GM12878 (cell line): ENCODE data around the gene C11orf52. TPM values are rescaled to one million over a fixed set of nuclear protein-coding genes. Genes with fewer than 3 reads are reported as not detected.

Source experiments
- ATAC-seq: fragments of 200-7000 bp; cut with Tn5 transposase; 3 replicates; pipeline ENCODE4 v1.9.1; 2020; ENCODE audit warnings: mild to moderate bottlenecking, moderate library complexity
- BruUV-seq: library from RNA; stranded (reverse); fragments of 400-500 nt; replicated peaks from 2 replicates; lab custom pipeline; 2021; lab: Mats Ljungman, UMichigan
- CTCF ChIA-PET: fragments of 300-600 bp; sonication (Branson Sonifier 250); formaldehyde crosslinking; extraction: SDS; loops from one replicate; lab custom pipeline; 2021; ENCODE audit warnings: inconsistent platforms; lab: Yijun Ruan, JAX
- POLR2A ChIA-PET: fragments of 350-600 bp; formaldehyde crosslinking; extraction: SDS; loops from one replicate; lab custom pipeline; 2021; ENCODE audit warnings: inconsistent platforms; lab: Charles Lee
- RAD21 ChIA-PET: fragments of 300-600 bp; sonication (Branson Sonifier 250); formaldehyde crosslinking; loops from one replicate; lab custom pipeline; 2023; ENCODE audit warnings: antibody characterized with exemption; ENCODE audit not compliant: unreplicated experiment; lab: Charles Lee
- SMC1A ChIA-PET: fragments of 300-600 bp; sonication (Branson Sonifier 250); formaldehyde crosslinking; loops from one replicate; lab custom pipeline; 2023; ENCODE audit not compliant: unreplicated experiment, uncharacterized antibody; lab: Charles Lee
- DNase-seq: peaks from one replicate; pipeline ENCODE4 v3.0.0-alpha.2; 2011; ENCODE audit warnings: low read depth, low spot score
- FAIRE-seq: peaks from 3 replicates; lab custom pipeline; 2011; peaks lifted over from hg19 to GRCh38; lab: Jason Lieb, UNC
- H2AFZ ChIP-seq: 2 replicates; pipeline ENCODE4 v1.6.0; 2011; ENCODE audit warnings: low read depth, low read length, control low read depth; ENCODE audit not compliant: control insufficient read depth
- H3K27ac ChIP-seq: 2 replicates; pipeline ENCODE4 v1.5.1; 2011; ENCODE audit warnings: control low read depth; ENCODE audit not compliant: control insufficient read depth, insufficient read depth
- H3K27me3 ChIP-seq, 2 experiments: replicated peaks in 1 of 2; 2 replicates each; pipeline versions ENCODE4 v1.6.0 to v1.6.1; 2011; ENCODE audit warnings: low read length in 1 of 2; ENCODE audit not compliant: control insufficient read depth in 2 of 2, insufficient read depth in 2 of 2
- H3K36me3 ChIP-seq, 2 experiments: 2 replicates each; pipeline ENCODE4 v1.5.1; 2011; ENCODE audit warnings: low read length in 1 of 2; ENCODE audit not compliant: control insufficient read depth in 2 of 2, insufficient read depth in 2 of 2
- H3K4me1 ChIP-seq: 2 replicates; pipeline ENCODE4 v1.6.1; 2011; ENCODE audit warnings: mild to moderate bottlenecking, low read length, moderate library complexity, mixed read lengths; ENCODE audit not compliant: control insufficient read depth, insufficient read depth
- H3K4me2 ChIP-seq: 2 replicates; pipeline ENCODE4 v1.6.0; 2011; ENCODE audit warnings: control low read depth; ENCODE audit not compliant: control insufficient read depth, insufficient read depth
- H3K4me3 ChIP-seq: fragments of 200-600 bp; sonication (generic); 2 replicates; pipeline ENCODE4 v1.5.1; 2016
- H3K79me2 ChIP-seq: 2 replicates; pipeline ENCODE4 v1.6.0; 2011; ENCODE audit warnings: low read length; ENCODE audit not compliant: control insufficient read depth, insufficient read depth
- H3K9ac ChIP-seq: 2 replicates; pipeline ENCODE4 v1.8.0; 2011; ENCODE audit warnings: low read length, control low read depth, mixed read lengths; ENCODE audit not compliant: control insufficient read depth, insufficient read depth
- H3K9me3 ChIP-seq: replicated peaks from 3 replicates; pipeline ENCODE4 v1.5.1; 2011; ENCODE audit warnings: mild to moderate bottlenecking, low read length; ENCODE audit not compliant: control insufficient read depth, insufficient read depth
- H4K20me1 ChIP-seq: 2 replicates; pipeline ENCODE4 v1.6.0; 2011; ENCODE audit not compliant: control insufficient read depth, insufficient read depth
- BHLHE40 ChIP-seq, 2 experiments: fragments of 450-650 bp in 1 of 2; IDR thresholded peaks; 2 replicates each; pipeline ENCODE4 v1.6.1; 2011 to 2017; ENCODE audit warnings: low read depth in 2 of 2, borderline replicate concordance in 1 of 2, improper control_type of control experiment in 1 of 2, low read length in 1 of 2, mild to moderate bottlenecking in 1 of 2
- CBX3 ChIP-seq: fragments of 200-600 bp; sonication (generic); IDR thresholded peaks from 2 replicates; pipeline ENCODE4 v1.6.1; 2016; ENCODE audit warnings: low read depth, borderline replicate concordance
- MYB ChIP-seq: fragments of 150-350 bp; IDR thresholded peaks from 2 replicates; pipeline ENCODE4 v1.6.1; 2014; ENCODE audit warnings: mild to moderate bottlenecking, low read depth, low read length, borderline replicate concordance
- NBN ChIP-seq: fragments of 450-650 bp; IDR thresholded peaks from 2 replicates; pipeline ENCODE4 v1.6.1; 2016
- NR2C2 ChIP-seq: IDR thresholded peaks from 2 replicates; pipeline ENCODE4 v1.6.1; 2011; ENCODE audit warnings: borderline replicate concordance, low read depth; ENCODE audit not compliant: control insufficient read depth, insufficient read length
- PAX8 ChIP-seq: fragments of 450-650 bp; IDR thresholded peaks from 2 replicates; pipeline ENCODE4 v1.6.1; 2017; ENCODE audit warnings: mild to moderate bottlenecking, moderate library complexity
- RBBP5 ChIP-seq: fragments of 200-600 bp; sonication (generic); conservative IDR thresholded peaks from 2 replicates; pipeline ENCODE4 v1.6.1; 2016
- SP1 ChIP-seq: IDR thresholded peaks from one replicate; pipeline ENCODE4 v1.6.1; 2011; ENCODE audit warnings: low read depth, low read length
- in situ Hi-C: fragments of 300-500 bp; cut with MboI; formaldehyde crosslinking; loops from 9 replicates; pipeline ENCODE4 v1.14.3; 2018; ENCODE audit warnings: mixed read lengths
- intact Hi-C: fragments of 100-400 bp; cut with micrococcal nuclease; formaldehyde crosslinking; loops from one replicate; pipeline ENCODE4 v1.14.2; 2022; ENCODE audit not compliant: unreplicated experiment
- polyA plus RNA-seq, 11 experiments: library from polyadenylated mRNA; depleted of rRNA in 4 of 11; unstranded in 6 of 11; stranded (reverse) in 5 of 11; fragments of >200 nt; fragmentation: Nextera tagmentation in 4 of 11; fragmentation: Illumina TruSeq in 1 of 11; extraction: Ambion mirVana in 4 of 11; extraction: Trizol in 1 of 11; gene quantifications; 1 replicate in 1 of 11; 2 replicates in 10 of 11; pipeline versions ENCODE4 v1.2.1 to v1.2.3, GENCODE V29; 2011 to 2016; ENCODE audit warnings: inconsistent platforms in 2 of 11, missing spikeins in 2 of 11, low read depth in 1 of 11
- total RNA-seq, 4 experiments: library from RNA; depleted of rRNA in 3 of 4; stranded (reverse); fragments of >200 nt in 3 of 4; fragmentation: Illumina TruSeq in 1 of 4; extraction: Trizol in 1 of 4; gene quantifications; 2 replicates each; pipeline versions ENCODE4 v1.2.1 to v1.2.3, GENCODE V29; 2013 to 2021
- TF ChIP-seq, protein P1 (sequence below): fragments of 150-350 bp; IDR thresholded peaks from 2 replicates; pipeline ENCODE4 v1.6.1; 2016; ENCODE audit warnings: low read depth, low read length
- TF ChIP-seq, protein P2 (sequence below): fragments of 450-650 bp; IDR thresholded peaks from 2 replicates; pipeline ENCODE4 v1.6.1; 2018; ENCODE audit warnings: borderline replicate concordance, mild to moderate bottlenecking; ENCODE audit not compliant: partially characterized antibody
- TF ChIP-seq, protein P3 (sequence below): IDR thresholded peaks from 2 replicates; pipeline ENCODE4 v1.6.1; 2011; ENCODE audit warnings: borderline replicate concordance, low read depth, mild to moderate bottlenecking, moderate library complexity, mixed read lengths, low read length; ENCODE audit not compliant: insufficient read depth; ENCODE audit errors: extremely low read length
- TF ChIP-seq, protein P4 (sequence below): fragments of 450-650 bp; IDR thresholded peaks from 2 replicates; pipeline ENCODE4 v1.6.1; 2017; ENCODE audit warnings: mild to moderate bottlenecking, moderate library complexity

The C11orf52 gene
- total and polyA plus RNA-seq, 10 of the 15 experiments (the other 5 are each of a cell fraction or from before 2014, with no cell fraction given), result not detected

DNA sequence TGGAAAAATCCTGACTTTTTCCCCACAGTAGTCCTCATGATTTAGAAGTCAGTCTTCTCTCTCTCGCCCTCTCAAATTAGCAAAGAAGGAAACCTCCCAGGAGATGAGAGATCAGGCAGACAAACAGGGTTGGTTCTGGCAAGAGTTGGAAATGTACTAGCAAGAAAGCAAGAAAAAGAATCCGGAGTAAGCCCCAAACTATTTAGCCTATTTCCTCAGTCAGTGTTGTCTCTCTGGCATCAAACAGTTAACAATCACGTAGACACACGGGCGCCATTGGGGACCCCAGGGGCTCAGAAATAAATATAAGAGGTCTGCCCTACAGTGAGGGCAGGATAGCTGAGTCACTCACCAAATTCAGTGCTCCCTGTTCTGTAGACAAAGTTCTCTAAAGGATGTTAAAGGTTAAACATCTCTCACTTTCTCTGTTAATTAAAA lies 4.7 kb downstream of the C11orf52 start (continued):
- TF ChIP-seq, protein P1, sequence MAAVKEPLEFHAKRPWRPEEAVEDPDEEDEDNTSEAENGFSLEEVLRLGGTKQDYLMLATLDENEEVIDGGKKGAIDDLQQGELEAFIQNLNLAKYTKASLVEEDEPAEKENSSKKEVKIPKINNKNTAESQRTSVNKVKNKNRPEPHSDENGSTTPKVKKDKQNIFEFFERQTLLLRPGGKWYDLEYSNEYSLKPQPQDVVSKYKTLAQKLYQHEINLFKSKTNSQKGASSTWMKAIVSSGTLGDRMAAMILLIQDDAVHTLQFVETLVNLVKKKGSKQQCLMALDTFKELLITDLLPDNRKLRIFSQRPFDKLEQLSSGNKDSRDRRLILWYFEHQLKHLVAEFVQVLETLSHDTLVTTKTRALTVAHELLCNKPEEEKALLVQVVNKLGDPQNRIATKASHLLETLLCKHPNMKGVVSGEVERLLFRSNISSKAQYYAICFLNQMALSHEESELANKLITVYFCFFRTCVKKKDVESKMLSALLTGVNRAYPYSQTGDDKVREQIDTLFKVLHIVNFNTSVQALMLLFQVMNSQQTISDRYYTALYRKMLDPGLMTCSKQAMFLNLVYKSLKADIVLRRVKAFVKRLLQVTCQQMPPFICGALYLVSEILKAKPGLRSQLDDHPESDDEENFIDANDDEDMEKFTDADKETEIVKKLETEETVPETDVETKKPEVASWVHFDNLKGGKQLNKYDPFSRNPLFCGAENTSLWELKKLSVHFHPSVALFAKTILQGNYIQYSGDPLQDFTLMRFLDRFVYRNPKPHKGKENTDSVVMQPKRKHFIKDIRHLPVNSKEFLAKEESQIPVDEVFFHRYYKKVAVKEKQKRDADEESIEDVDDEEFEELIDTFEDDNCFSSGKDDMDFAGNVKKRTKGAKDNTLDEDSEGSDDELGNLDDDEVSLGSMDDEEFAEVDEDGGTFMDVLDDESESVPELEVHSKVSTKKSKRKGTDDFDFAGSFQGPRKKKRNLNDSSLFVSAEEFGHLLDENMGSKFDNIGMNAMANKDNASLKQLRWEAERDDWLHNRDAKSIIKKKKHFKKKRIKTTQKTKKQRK, result no peak
- no peak for TF ChIP-seq CBX3
- TF ChIP-seq NR2C2, result no peak
- no peak for TF ChIP-seq BHLHE40 (IDR thresholded peaks at IDR 0.05; ENCODE audit: borderline replicate concordance in 1 of 2, low read depth in 2 of 2, low read length in 1 of 2)
- TF ChIP-seq PAX8, result no peak
- TF ChIP-seq RBBP5, result no peak
- TF ChIP-seq, all 136 proteins: peak for 0

DNA sequence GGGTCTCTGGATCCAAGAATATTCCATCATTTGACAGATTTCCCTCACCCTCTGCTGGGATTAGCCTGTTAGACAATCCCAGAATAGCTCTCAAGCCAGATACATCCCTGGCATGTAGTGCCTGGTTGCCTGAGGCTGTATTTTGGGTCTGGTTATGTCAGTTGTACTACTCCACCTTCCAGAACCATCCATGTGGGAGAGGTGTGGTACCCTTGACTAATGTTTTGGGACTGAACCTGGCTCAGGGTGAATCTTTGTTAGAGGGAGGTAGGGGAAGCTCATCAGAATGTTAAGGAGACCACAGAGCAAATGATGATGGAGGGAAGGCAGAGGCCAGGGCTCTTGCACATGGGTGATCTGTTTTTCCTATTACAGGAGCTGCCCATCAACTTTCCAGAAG lies 5.2 kb downstream of the C11orf52 start:
- CTCF ChIA-PET, result interaction anchor here (1.0 kb wide), 1 partner anchor 357 kb away, joined by 5 read pairs; no protein-coding TSS in a partner anchor
- in situ Hi-C loops (no loop called here), intact Hi-C loops (no loop called here)
- Histone ChIP-seq H3K27ac (no peak overlapping the region), H3K36me3 (no peaks in the 10 kb centered on the region), H3K27me3 (no peaks in the 10 kb centered on the region; a peak in 1 of 4 replicates), H3K4me2 (no peak overlapping the region), H3K4me3 (no peak overlapping the region), H3K9me3 (no peaks in the 10 kb centered on the region), H2AFZ (no peak overlapping the region), H3K9ac (no peak overlapping the region), H3K79me2 (no peaks in the 10 kb centered on the region), H3K4me1 (peaks cover 10% of the 10 kb centered on the region), H4K20me1 (no peaks in the 10 kb centered on the region)
- RAD21 ChIA-PET, result no interaction called here
- BruUV-seq, result no TSS peak
- SMC1A ChIA-PET, result interaction anchor here (0.8 kb wide), 1 partner anchor 58 kb away, joined by 3 read pairs; no protein-coding TSS in a partner anchor
- DNase-seq (no peak), FAIRE-seq (no peak), ATAC-seq (no peak)
- POLR2A ChIA-PET, result no interaction called here
- TF ChIP-seq MYB, result no peak
- TF ChIP-seq SP1, result no peak
- no peak for TF ChIP-seq NBN
- TF ChIP-seq, protein P2, sequence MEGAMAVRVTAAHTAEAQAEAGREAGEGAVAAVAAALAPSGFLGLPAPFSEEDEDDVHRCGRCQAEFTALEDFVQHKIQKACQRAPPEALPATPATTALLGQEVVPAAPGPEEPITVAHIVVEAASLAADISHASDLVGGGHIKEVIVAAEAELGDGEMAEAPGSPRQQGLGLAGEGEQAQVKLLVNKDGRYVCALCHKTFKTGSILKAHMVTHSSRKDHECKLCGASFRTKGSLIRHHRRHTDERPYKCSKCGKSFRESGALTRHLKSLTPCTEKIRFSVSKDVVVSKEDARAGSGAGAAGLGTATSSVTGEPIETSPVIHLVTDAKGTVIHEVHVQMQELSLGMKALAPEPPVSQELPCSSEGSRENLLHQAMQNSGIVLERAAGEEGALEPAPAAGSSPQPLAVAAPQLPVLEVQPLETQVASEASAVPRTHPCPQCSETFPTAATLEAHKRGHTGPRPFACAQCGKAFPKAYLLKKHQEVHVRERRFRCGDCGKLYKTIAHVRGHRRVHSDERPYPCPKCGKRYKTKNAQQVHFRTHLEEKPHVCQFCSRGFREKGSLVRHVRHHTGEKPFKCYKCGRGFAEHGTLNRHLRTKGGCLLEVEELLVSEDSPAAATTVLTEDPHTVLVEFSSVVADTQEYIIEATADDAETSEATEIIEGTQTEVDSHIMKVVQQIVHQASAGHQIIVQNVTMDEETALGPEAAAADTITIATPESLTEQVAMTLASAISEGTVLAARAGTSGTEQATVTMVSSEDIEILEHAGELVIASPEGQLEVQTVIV, result no peak
- TF ChIP-seq, protein P3, sequence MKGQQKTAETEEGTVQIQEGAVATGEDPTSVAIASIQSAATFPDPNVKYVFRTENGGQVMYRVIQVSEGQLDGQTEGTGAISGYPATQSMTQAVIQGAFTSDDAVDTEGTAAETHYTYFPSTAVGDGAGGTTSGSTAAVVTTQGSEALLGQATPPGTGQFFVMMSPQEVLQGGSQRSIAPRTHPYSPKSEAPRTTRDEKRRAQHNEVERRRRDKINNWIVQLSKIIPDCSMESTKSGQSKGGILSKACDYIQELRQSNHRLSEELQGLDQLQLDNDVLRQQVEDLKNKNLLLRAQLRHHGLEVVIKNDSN, result no peak
- TF ChIP-seq, protein P4, sequence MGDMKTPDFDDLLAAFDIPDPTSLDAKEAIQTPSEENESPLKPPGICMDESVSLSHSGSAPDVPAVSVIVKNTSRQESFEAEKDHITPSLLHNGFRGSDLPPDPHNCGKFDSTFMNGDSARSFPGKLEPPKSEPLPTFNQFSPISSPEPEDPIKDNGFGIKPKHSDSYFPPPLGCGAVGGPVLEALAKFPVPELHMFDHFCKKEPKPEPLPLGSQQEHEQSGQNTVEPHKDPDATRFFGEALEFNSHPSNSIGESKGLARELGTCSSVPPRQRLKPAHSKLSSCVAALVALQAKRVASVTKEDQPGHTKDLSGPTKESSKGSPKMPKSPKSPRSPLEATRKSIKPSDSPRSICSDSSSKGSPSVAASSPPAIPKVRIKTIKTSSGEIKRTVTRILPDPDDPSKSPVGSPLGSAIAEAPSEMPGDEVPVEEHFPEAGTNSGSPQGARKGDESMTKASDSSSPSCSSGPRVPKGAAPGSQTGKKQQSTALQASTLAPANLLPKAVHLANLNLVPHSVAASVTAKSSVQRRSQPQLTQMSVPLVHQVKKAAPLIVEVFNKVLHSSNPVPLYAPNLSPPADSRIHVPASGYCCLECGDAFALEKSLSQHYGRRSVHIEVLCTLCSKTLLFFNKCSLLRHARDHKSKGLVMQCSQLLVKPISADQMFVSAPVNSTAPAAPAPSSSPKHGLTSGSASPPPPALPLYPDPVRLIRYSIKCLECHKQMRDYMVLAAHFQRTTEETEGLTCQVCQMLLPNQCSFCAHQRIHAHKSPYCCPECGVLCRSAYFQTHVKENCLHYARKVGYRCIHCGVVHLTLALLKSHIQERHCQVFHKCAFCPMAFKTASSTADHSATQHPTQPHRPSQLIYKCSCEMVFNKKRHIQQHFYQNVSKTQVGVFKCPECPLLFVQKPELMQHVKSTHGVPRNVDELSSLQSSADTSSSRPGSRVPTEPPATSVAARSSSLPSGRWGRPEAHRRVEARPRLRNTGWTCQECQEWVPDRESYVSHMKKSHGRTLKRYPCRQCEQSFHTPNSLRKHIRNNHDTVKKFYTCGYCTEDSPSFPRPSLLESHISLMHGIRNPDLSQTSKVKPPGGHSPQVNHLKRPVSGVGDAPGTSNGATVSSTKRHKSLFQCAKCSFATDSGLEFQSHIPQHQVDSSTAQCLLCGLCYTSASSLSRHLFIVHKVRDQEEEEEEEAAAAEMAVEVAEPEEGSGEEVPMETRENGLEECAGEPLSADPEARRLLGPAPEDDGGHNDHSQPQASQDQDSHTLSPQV, result no peak
